Islet precursor cell (in vitro differentiated cells): Measurements from ENCODE around the gene LNX1.

ENCODE experiments used
- DNase-seq: peaks from one replicate; pipeline ENCODE4 v3.0.0-alpha.2; 2018

The LNX1 gene

GRCh38 chr4:53591372-53591892 is at the start of gene LNX1:
LNX1 (minus strand) TSS chr4:53591486; CDS start chr4:53574002, 17,484 bp downstream.
- peak; percentile 97 for DNase-seq

DNA sequence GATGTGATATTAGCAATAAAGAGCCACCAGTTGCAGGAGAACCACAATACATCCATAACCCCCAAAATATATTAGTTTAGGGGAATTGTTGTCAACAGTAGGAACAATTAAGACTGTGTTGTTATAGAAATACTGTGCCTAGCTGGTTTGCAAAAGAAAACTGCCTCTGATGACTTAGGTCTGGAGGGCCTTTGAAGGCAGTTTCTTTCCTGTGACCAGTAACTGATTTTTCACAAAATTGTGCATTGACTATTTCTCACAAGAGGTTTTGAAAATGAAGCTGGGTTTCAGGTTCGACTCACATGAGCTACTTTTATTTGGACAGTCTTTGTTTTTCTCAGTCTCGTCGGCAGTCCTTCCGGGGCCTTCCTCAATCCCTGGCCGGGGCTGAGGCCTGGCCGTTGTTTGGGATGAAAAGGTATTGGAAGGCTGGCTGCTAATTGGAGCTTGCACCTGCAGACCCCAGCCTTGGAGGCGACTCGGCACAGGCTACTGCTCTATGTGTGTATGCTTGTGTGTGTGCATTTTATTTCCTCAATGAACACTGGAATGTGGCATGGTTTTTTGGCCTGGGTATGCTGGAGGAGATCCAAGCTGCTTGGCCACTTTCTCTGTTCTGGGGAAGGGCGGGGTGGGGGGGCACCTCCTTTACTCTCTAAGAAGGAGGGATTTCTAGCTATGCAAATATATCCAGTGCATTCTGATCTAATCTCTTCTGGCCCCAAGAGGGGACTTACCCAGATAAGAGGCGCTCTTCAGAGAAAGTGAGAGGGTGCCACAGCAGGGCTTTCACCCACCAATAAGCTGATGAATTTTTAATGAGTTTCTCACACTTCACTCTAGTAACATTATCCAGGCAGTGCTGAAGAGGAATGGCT is 49.5 kb upstream of the LNX1 start:
- no peak for DNase-seq

DNA sequence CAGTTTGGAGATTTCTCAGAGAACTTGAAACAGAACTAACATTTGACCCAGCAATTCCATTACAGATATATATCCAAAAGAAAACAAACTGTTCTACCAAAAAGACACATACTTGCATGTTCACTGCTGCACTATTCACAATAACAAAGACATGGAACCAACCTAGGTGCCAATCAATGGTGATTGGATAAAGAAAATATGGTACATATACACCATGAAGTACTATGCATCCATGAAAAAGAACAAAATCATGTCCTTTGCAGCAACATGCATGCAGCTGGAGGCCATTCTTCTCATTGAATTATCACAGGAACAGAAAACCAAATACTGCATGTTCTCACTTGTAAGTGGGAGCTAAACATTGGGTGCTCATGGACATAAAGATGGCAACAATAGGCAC is 47.6 kb upstream of the LNX1 start:
- DNase-seq, result no peak

- no peak for DNase-seq
Measured at GRCh38 chr4:53637348-53637747, 46.1 kb upstream of the LNX1 start.

DNA sequence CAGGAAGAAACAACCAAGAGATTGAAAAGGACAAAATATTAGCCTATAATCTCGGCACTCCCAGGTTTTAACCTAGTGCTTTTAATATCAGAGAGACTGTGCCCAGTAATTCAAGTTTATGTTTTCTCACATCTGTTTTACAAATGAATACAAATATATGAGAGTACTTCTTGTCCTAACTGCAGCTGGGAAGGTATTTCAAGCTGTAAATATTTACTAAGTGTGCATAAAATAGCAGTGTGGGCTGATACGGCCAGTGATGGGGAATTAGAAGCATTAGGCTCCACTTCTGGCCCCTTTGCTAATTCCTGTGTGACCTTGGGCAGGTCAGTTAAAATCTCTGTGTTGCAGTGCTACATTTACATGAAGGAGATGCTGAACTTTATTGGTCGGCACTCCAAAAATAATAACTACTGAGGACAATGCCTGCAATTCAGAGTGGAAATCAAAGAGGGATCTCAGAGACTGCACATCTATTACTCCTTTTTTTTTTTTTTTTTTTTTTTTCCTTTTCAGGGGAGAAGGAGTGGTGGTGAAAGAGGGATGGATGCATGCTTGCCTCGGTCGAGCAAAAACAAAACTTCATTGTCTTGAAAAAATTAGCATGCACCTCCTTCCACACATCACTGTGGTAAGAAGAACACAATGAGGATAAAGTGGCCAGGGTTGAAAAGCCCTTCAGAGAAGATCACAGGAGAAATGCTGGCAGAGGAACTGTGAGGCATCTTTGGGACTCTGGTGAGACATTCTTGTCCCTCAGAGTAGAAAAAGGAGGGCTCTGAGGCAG is 44.6 kb upstream of the LNX1 start:
- DNase-seq, result no peak

DNA sequence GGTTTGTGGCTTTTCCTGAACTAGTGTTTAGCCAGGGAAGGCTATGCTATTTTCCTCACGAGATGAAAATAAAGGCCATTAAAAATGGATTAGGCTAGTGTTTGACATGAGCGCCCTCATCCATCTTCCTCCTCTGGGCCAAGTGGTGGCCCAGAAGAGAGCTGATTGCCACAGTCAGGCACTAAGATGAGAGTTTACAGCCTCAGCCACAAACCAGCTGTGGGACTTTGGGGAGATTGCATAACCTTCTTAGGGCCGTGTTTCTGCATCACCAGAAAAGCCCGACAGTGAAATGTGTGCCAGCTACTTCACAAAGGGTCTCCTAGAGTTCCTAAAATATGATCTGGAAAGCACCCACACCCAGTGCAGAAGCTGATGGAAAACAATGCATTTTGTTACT is 42.3 kb upstream of the LNX1 start:
- DNase-seq, result no peak

DNA sequence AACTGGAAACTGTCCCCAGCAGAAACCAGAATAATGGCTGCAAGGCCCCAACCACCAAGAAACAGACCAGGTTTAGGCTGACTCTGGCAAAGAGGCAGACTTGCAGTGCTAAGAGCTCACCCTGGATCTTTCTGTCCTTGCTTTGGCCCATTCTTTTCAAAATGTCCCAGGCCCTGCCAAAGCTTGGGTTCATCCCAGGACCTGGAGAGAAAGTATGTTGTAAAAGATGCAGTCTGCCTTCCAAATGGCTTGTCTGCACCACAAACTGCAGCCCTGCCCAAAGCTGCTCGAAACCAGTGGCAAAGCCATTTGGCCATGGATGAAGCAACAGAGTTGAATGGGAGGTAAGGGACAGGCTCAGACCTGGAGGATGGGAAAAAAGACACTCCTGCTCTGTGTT is 38.0 kb upstream of the LNX1 start:
- no peak for DNase-seq

- no peak for DNase-seq
Measured at GRCh38 chr4:53626491-53626890, 35.2 kb upstream of the LNX1 start.

GRCh38 chr4:53625888-53626287 is 34.6 kb upstream of the LNX1 start:
- DNase-seq, result no peak

DNA sequence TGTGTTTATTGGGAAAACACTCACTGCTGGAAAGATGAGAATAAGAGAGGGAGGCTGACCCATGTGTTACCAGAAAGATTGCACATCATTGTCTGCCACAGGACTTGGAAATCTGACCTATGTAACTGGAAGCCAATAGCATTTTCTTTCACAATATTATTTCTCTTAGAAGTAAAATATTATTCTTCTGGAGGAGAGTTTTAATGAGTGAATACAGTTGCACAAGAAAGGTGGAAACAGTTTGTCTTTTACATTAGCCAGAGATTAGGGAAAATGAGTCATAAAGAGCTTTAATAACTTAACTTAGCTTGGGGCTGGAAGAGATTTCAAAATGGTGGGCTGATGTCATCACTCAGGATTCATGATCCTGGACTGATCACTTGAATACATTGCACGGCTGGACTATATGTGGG is 31.5 kb upstream of the LNX1 start:
- no peak for DNase-seq

DNA sequence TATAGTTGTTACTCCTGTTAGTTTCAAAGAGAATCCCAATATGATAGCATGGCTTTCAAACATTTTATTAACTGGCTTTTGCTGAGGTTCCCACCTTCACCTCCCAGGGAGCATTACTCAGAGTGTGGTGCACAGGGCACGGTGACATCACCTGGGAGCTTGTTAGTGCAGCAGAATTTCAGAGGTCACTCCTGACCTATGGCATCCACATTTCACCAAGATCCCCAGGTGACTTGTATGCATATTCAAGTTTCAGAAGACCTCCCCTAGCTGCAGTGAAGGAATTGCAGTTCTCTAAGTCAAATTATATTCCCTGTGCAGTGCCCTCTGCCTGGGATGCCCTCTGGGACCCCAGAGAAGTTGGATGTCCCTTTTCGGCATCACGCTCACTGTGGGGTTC is 29.7 kb upstream of the LNX1 start:
- DNase-seq, result no peak

GRCh38 chr4:53619431-53619830 is 28.1 kb upstream of the LNX1 start:
- no peak for DNase-seq

DNA sequence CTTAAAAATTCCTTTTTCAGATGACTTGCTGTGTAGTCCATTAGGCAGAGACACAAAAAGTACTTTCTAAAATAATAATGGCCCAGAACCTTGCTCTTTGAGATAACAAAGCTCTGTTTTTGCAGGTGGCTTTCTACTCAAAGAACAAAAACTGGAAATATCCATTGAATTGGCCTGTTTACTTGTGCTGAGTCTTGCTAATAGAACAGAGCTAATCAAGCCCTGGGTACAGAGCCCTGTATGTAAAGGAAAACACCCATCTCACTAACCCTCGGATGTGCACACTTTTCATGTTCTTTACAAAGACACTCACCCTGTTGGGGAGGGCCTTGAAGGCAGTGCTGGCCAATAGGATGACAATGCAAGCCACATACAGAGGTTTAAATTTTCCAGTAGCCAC is 27.0 kb upstream of the LNX1 start:
- no peak for DNase-seq

- no peak for DNase-seq
Measured at GRCh38 chr4:53617101-53617680, 25.9 kb upstream of the LNX1 start.

GRCh38 chr4:53616219-53616618 is 24.9 kb upstream of the LNX1 start:
- no peak for DNase-seq

DNA sequence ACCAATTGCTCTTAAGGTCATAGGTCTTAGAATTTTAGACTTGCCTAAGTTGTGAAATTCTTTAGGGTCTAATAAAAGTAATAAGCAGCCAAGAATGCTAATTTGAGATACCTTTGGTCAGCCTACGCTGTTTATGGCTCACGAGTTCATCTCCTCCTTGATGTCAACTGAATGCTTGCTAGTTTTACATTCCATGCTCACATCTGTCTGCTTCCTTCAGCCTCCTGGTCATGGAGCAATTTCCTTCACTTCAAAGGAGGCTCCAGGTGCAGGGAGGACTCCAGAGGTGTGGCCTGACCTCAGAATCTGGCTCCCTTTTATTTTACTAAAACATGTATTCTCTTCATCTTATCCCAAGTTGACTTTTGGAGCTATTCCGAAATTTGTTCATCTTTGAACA is 23.3 kb upstream of the LNX1 start:
- DNase-seq, result peak; percentile 58

DNA sequence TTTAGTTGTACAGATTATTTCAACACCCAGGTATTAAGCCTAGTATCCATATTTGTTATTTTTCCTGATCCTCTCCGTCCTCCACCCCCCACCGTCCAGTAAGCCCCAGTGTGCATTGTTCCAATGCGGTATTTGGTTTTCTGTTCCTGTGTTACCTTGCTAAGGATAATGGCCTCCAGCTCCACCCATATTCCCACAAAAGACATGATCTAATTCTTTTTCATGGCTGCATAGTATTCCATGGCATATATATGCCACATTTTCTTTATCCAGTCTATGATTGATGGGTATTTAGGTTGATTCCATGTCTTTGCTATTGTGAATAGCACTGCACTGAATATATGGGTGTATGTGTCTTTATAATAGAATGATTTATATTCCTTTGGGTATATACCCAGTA is 22.1 kb upstream of the LNX1 start:
- DNase-seq, result no peak

- DNase-seq, result no peak
Measured at GRCh38 chr4:53608649-53609048, 17.4 kb upstream of the LNX1 start.

DNA sequence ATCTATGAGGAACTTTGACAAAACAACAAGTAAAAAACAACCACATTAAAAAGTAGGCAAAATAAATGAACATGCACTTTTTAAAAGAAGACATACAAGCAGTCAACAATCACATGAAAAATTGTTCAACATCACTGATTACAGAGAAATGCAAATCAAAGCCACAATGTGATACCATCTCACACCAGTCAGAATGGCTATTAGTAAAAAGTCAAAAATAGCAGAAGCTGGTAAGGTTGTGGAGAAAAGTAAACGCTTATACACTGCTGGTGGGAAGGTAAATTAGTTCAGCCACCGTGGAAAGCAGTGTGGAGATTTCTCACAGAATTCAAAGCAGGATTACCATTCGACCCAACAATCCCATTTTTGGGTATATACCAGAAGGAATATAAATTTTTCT is 17.0 kb upstream of the LNX1 start:
- no peak for DNase-seq

DNA sequence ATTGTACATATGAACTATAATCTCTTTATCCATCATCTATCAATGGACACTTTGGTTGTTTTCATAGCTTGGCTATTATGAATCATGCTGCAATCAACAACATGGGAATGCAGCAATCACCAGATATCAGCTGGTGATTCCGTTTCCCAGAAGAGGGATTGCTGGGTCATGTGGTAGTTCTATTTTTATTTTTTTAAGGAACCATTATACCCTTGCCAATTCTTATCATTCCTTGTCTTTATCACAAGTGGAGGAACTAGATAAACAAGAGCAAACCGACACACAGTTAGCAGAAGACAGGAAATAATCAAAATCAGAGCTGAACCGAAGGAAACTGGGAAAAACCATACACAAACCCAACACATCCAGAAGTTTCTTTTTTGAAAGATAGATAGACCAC is 14.5 kb upstream of the LNX1 start:
- DNase-seq, result no peak

- no peak for DNase-seq
Measured at GRCh38 chr4:53602390-53602789, 11.1 kb upstream of the LNX1 start.

- DNase-seq, result peak; percentile 63
Measured at GRCh38 chr4:53601251-53601764, 10.0 kb upstream of the LNX1 start.

- no peak for DNase-seq
Measured at GRCh38 chr4:53599632-53600031, 8.3 kb upstream of the LNX1 start.
